D721Med (cell line): ENCODE measurements around the gene DYSF.

ENCODE experiments used
- DNase-seq: peaks from one replicate; pipeline ENCODE4 v3.0.0; 2011; ENCODE audit warnings: low spot score; ENCODE audit not compliant: insufficient read length
- FAIRE-seq: peaks from 2 replicates; lab custom pipeline; 2011; peaks lifted over from hg19 to GRCh38; lab: Jason Lieb, UNC
- TF ChIP-seq, protein P1 (sequence below): IDR thresholded peaks from 2 replicates; pipeline ENCODE4 v1.5.1; 2012; ENCODE audit warnings: mild to moderate bottlenecking, control low read depth; ENCODE audit not compliant: insufficient read depth; ENCODE audit errors: missing control alignments

Gene DYSF

DNA sequence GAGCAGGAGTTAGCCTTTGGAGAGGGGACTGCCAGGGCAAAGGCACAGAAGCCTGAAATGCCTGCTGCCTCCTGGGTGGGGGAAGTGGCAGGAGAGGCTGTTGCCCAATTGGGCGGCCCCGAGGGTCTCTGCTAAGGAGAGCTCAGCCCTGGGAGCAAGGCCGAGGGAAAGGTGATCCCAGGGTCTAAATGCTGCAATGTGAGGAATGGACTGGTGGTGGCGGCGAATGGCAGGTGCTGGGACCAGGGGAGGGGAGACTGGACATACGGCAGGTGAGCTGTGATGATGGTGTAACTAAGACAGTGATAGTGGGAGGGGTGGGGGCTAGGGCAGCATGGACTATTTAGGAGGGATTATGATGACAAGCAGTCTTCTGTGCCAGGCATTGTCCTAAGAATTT is 104.0 kb downstream of the DYSF start:
- no peak for DNase-seq
- TF ChIP-seq, protein P1, sequence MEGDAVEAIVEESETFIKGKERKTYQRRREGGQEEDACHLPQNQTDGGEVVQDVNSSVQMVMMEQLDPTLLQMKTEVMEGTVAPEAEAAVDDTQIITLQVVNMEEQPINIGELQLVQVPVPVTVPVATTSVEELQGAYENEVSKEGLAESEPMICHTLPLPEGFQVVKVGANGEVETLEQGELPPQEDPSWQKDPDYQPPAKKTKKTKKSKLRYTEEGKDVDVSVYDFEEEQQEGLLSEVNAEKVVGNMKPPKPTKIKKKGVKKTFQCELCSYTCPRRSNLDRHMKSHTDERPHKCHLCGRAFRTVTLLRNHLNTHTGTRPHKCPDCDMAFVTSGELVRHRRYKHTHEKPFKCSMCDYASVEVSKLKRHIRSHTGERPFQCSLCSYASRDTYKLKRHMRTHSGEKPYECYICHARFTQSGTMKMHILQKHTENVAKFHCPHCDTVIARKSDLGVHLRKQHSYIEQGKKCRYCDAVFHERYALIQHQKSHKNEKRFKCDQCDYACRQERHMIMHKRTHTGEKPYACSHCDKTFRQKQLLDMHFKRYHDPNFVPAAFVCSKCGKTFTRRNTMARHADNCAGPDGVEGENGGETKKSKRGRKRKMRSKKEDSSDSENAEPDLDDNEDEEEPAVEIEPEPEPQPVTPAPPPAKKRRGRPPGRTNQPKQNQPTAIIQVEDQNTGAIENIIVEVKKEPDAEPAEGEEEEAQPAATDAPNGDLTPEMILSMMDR = no peak

GRCh38 chr2:71558300-71559051 is 105.1 kb downstream of the DYSF start:
- no peak for FAIRE-seq

More for the DNA sequence above, 104.0 kb downstream of the DYSF start:
- FAIRE-seq = no peak

DNA sequence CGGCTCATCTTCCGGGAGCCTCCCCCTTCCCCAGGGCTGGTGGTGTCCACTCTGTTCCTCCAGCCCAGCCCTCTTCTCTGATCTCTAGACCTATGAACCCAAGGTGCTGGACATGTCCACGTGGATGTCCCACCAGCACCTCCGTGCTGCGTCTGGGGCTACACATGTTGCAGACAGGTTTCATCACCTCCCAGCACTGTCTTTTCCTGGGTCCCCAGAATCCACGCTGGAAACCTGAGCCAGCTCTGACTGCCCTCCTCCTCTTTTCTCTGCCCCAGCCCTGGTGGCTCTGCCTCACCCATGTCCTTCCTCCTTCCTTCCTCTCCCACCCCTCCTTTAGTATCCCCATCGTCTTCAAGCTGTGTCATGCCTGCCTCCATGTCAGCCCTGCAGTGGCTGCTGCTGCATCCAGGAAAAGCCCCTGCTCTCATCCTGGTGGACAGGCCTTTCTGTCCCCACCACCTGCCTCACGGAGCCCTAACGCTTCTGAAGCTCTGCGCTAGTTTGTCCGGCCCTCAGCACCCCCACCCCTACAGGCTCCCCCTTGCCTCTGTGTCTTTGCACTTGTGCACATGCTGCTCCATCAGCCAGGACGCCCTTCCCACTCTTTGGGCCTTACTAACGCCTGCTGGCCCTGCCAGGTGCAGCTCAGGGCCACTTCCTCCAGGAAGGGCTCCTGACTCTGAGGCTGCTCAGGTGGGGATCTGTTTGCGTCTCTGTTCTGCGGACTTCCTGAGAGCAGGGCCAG is 105.9 kb downstream of the DYSF start:
- DNase-seq (no peak), FAIRE-seq (no peak)
- TF ChIP-seq, protein P1 = no peak

More at GRCh38 chr2:71558300-71559051, 105.1 kb downstream of the DYSF start:
- no peak for DNase-seq
- TF ChIP-seq, protein P1 = no peak

GRCh38 chr2:71559828-71560637 is 106.7 kb downstream of the DYSF start:
- TF ChIP-seq, protein P1 = no peak
- FAIRE-seq = no peak
- no peak for DNase-seq

- DNase-seq = no peak
- TF ChIP-seq, protein P1 = no peak
- FAIRE-seq = no peak
Measured at GRCh38 chr2:71560638-71561011, 107.3 kb downstream of the DYSF start.

GRCh38 chr2:71561441-71562267 is 108.3 kb downstream of the DYSF start:
- no peak for DNase-seq
- TF ChIP-seq, protein P1 = no peak
- no peak for FAIRE-seq
